A549 (cell line): ENCODE results near the gene SASH1.

Source experiments
- CTCF ChIP-seq: fragments of >200 bp; sonication (Bioruptor Twin); formaldehyde crosslinking; IDR thresholded peaks from 3 replicates; pipeline ENCODE4 v1.5.1; 2016
- ELK1 ChIP-seq: fragments of 150-350 bp; IDR thresholded peaks from 2 replicates; pipeline ENCODE4 v1.6.1; 2014; ENCODE audit warnings: low read depth, mild to moderate bottlenecking, low read length
- HOXA7 ChIP-seq: fragments of 250-450 bp; sonication (Bioruptor Pico); IDR thresholded peaks from 2 replicates; pipeline ENCODE4 v1.5.0; 2020; ENCODE audit warnings: mild to moderate bottlenecking, moderate library complexity
- HOXB13 ChIP-seq: fragments of 250-450 bp; sonication (Bioruptor Pico); IDR thresholded peaks from 2 replicates; pipeline ENCODE4 v1.5.0; 2020; ENCODE audit warnings: low read depth, mild to moderate bottlenecking, moderate library complexity
- RAD21 ChIP-seq, 2 experiments: fragments of >200 bp in 1 of 2; sonication (Bioruptor Twin) in 1 of 2; formaldehyde crosslinking in 1 of 2; IDR thresholded peaks in 1 of 2; conservative IDR thresholded peaks in 1 of 2; 2 replicates in 1 of 2; 3 replicates in 1 of 2; pipeline ENCODE4 v1.6.1; 2012 to 2018; ENCODE audit warnings: inconsistent platforms in 1 of 2
- RNF2 ChIP-seq: fragments of 200-600 bp; sonication (generic); IDR thresholded peaks from 2 replicates; pipeline ENCODE4 v1.6.1; 2016; ENCODE audit warnings: low read depth, mild to moderate bottlenecking, antibody characterized with exemption, moderate library complexity, borderline replicate concordance
- SREBF2 ChIP-seq: fragments of 450-650 bp; IDR thresholded peaks from 2 replicates; pipeline ENCODE4 v1.6.1; 2014; ENCODE audit warnings: mild to moderate bottlenecking, moderate library complexity

GRCh38 chr6:148544421-148544820 lies 201.8 kb downstream of the SASH1 start:
- TF ChIP-seq HOXB13 (CRISPR knock-in tag), result no peak
- TF ChIP-seq RAD21 (conservative IDR thresholded peaks at IDR 0.05 in 1 of 2, IDR thresholded peaks at IDR 0.05 in 1 of 2), result no peak
- TF ChIP-seq CTCF, result no peak
- TF ChIP-seq ELK1, result no peak
- TF ChIP-seq SREBF2, result no peak
- TF ChIP-seq RNF2, result no peak
- no peak for TF ChIP-seq HOXA7 (CRISPR knock-in tag)
